NT2/D1 (cell line): ENCODE measurements around the gene KLHL8.

Experiments
- DNase-seq: peaks from one replicate; pipeline ENCODE4 v3.0.0-alpha.2; 2011; ENCODE audit warnings: low read depth, low spot score
- H3K27me3 ChIP-seq: 2 replicates; pipeline ENCODE4 v1.6.0; 2011; ENCODE audit warnings: mild to moderate bottlenecking; ENCODE audit not compliant: insufficient read length, insufficient read depth
- H3K36me3 ChIP-seq: 2 replicates; pipeline ENCODE4 v1.6.1; 2011; ENCODE audit warnings: mild to moderate bottlenecking, low read length, mixed read lengths; ENCODE audit not compliant: insufficient read depth, insufficient read length
- H3K4me1 ChIP-seq: 2 replicates; pipeline ENCODE4 v1.5.1; 2011; ENCODE audit not compliant: insufficient read depth, insufficient read length
- H3K4me3 ChIP-seq: 2 replicates; pipeline ENCODE4 v1.5.1; 2011; ENCODE audit warnings: low read depth; ENCODE audit not compliant: insufficient read length
- H3K9ac ChIP-seq: 2 replicates; pipeline ENCODE4 v1.6.0; 2011; ENCODE audit warnings: low read depth; ENCODE audit not compliant: insufficient read length
- H3K9me3 ChIP-seq: 2 replicates; pipeline ENCODE4 v1.5.1; 2011; ENCODE audit warnings: mild to moderate bottlenecking, low read length; ENCODE audit not compliant: insufficient read depth
- SUZ12 ChIP-seq: IDR thresholded peaks from 2 replicates; pipeline ENCODE4 v1.6.1; 2011; ENCODE audit not compliant: insufficient read length, insufficient read depth; ENCODE audit errors: extremely low read depth
- YY1 ChIP-seq: IDR thresholded peaks from 2 replicates; pipeline ENCODE4 v1.6.1; 2011; ENCODE audit not compliant: insufficient read length, insufficient read depth
- ZNF274 ChIP-seq: IDR thresholded peaks from 2 replicates; pipeline ENCODE4 v1.6.1; 2011; ENCODE audit warnings: mild to moderate bottlenecking, low read depth, low read length

The KLHL8 gene

GRCh38 chr4:87120411-87121162, 99.8 kb downstream of the KLHL8 start:
- Histone ChIP-seq H3K4me3 (no peak overlapping the region), H3K9me3 (no peaks in the 10 kb centered on the region), H3K9ac (no peak overlapping the region), H3K36me3 (peaks cover 54% of the 10 kb centered on the region), H3K27me3 (no peaks in the 10 kb centered on the region), H3K4me1 (no peaks in the 10 kb centered on the region)
- DNase-seq, result no peak
- no peak for TF ChIP-seq YY1
- TF ChIP-seq ZNF274, result no peak
- no peak for TF ChIP-seq SUZ12

- H3K9ac ChIP-seq, result no peak overlapping the region
- H3K4me1 ChIP-seq, result no peaks in the 10 kb centered on the region
- no peaks in the 10 kb centered on the region for H3K9me3 ChIP-seq
- TF ChIP-seq YY1, result no peak
- no peak for TF ChIP-seq ZNF274
- no peak for TF ChIP-seq SUZ12
- DNase-seq, result no peak
- no peak overlapping the region for H3K4me3 ChIP-seq
- no peaks in the 10 kb centered on the region for H3K27me3 ChIP-seq
- peaks cover 52% of the 10 kb centered on the region for H3K36me3 ChIP-seq
These were observed 100.4 kb downstream of the KLHL8 start for GRCh38 chr4:87120010-87120409.

DNA sequence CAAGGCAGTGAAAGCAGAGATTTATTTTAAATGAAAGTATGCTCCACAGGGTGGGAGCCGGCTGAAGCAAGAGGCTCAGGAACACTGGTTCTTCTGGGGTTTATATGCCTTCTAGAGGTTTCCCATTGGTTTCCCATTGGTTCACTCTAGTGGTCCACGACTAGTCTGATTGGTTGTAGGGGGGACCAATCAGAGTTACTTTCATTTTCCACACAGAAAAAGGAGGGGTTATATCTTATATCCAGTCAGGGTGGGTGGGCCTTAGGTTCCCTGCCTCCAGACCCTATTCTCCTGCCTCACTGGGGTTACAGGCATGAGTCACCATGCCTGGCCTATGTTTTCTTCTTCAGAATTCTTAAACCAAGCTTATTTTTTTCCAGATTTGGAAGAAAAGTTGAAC, 101.6 kb downstream of the KLHL8 start:
- Histone ChIP-seq H3K9ac (no peak overlapping the region), H3K36me3 (peaks cover 51% of the 10 kb centered on the region), H3K27me3 (no peaks in the 10 kb centered on the region), H3K4me3 (no peak overlapping the region), H3K4me1 (no peaks in the 10 kb centered on the region), H3K9me3 (no peaks in the 10 kb centered on the region)
- DNase-seq, result no peak
- TF ChIP-seq ZNF274, result no peak
- no peak for TF ChIP-seq YY1
- no peak for TF ChIP-seq SUZ12

DNA sequence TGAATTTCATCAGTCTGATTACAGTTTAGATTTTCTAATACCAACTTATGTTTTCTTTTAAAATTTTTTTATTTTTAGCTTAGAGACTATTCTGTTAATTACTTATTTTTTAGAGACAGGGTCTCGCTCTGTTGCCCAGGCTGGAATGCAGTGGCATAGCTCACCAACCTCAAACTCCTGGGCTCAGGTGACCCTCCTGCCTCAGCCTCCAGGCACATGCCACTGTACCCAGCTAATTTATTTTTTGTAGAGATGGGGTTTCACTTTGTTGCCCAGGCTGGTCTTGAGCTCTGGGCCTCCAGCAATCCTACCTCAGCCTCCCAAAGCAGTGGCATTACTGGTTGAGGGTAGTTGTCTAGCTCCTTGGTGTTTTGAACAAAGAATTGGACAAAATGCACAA, 102.0 kb downstream of the KLHL8 start:
- Histone ChIP-seq H3K36me3 (peaks cover 50% of the 10 kb centered on the region), H3K9ac (no peak overlapping the region), H3K4me1 (no peaks in the 10 kb centered on the region), H3K27me3 (no peaks in the 10 kb centered on the region), H3K9me3 (no peaks in the 10 kb centered on the region), H3K4me3 (no peak overlapping the region)
- no peak for TF ChIP-seq SUZ12
- TF ChIP-seq YY1, result no peak
- TF ChIP-seq ZNF274, result no peak
- no peak for DNase-seq

DNA sequence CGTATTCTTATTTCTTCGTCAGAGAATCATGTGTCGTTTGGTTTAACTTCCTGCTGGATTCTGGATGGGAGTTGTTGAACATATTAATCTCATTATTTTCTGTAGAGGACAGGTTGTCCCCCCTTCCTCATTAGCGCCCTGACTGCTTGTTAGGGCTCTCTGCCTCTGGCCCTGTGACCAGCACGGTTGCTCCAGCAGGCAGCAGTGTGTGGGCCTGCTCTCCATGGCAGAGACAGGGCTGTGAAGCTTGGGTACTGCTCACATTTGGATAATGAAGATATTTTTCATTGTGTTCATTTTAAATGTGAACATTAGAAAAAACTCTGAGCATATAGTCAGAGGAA, 102.7 kb downstream of the KLHL8 start:
- DNase-seq, result no peak
- Histone ChIP-seq H3K9me3 (no peaks in the 10 kb centered on the region), H3K36me3 (peaks cover 52% of the 10 kb centered on the region), H3K4me3 (no peak overlapping the region), H3K27me3 (no peaks in the 10 kb centered on the region), H3K4me1 (no peaks in the 10 kb centered on the region), H3K9ac (no peak overlapping the region)
- TF ChIP-seq SUZ12 (no peak), YY1 (no peak), ZNF274 (no peak)

DNA sequence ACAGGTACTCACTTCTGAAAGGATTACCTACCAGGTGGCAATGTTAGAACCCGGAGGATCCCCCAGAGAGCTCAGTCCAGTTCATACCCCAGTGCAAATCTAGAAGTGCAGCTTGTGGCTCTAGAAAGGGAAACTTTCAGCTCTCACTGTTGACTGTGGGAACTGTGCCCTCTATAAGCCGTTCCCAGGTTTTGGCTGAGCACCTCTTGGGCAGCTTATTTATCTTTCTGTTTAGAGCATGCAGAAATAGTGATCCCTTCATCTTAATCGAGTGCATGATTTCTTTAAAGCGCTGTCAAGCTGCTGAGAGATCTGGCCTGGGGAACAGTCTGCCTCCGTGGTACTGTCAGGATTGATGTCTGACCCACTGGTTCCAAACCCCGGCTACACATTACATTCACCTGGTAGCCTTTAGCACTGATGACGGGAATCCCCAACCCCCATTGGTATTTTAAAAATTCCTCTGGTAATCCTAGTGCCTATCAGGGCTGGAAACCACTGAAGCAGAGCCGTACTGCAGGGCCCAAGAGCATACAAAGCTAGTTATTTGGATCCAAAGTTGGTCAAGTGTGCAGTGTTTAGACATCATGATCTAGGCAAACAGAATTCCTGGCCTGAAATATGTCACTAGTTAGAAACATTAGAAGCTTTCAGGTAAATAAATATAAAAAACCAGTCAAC, 103.2 kb downstream of the KLHL8 start:
- H3K9me3 ChIP-seq, result no peaks in the 10 kb centered on the region
- H3K27me3 ChIP-seq, result no peaks in the 10 kb centered on the region
- H3K9ac ChIP-seq, result no peak overlapping the region
- no peak for TF ChIP-seq ZNF274
- TF ChIP-seq YY1, result no peak
- TF ChIP-seq SUZ12, result no peak
- H3K4me3 ChIP-seq, result no peak overlapping the region
- H3K4me1 ChIP-seq, result no peaks in the 10 kb centered on the region
- H3K36me3 ChIP-seq, result peaks cover 52% of the 10 kb centered on the region
- DNase-seq, result no peak

GRCh38 chr4:87116231-87116630, 104.2 kb downstream of the KLHL8 start:
- Histone ChIP-seq H3K27me3 (no peaks in the 10 kb centered on the region), H3K9ac (no peak overlapping the region), H3K4me1 (no peaks in the 10 kb centered on the region), H3K4me3 (no peak overlapping the region), H3K9me3 (no peaks in the 10 kb centered on the region), H3K36me3 (peaks cover 59% of the 10 kb centered on the region)
- TF ChIP-seq ZNF274 (no peak), SUZ12 (no peak), YY1 (no peak)
- no peak for DNase-seq
